Sigmoid colon (tissue), 3 donors: ENCODE measurements around the gene SLCO2B1.

Experiments used
- CTCF ChIP-seq, 4 experiments: fragments of 450-650 bp in 3 of 4; fragments of 200-600 bp in 1 of 4; IDR thresholded peaks; one replicate each; pipeline ENCODE4 v1.5.1; 2016 to 2019; ENCODE audit warnings: antibody characterized with exemption in 4 of 4, mild to moderate bottlenecking in 3 of 4, moderate library complexity in 2 of 4
- POLR2A ChIP-seq, 2 donors: fragments of 450-650 bp; IDR thresholded peaks; one replicate each; pipeline ENCODE4 v1.6.1; 2016; ENCODE audit warnings: antibody characterized with exemption in 2 of 2, mild to moderate bottlenecking in 2 of 2, moderate library complexity in 2 of 2

DNA sequence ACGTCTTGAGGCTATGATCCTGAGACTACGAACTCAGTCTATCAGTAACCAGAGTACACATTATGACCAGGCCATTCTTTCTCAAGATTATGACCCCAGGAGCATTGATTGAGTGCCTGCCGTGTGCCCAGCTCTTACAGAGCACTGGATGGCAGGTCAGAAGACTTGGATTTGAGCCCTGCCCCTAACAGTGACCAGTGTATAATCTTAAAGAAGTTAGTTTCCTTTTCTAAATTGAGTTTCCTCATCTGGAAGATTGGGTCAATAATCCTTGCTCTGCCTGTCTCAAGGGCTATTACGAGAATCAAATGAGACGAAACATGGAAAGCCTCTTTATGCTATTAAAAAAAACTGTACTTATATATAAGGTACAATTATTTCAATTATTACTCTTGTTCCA is 38.2 kb downstream of the SLCO2B1 start:
- TF ChIP-seq CTCF (IDR thresholded peaks at IDR 0.05) (no peak), POLR2A (IDR thresholded peaks at IDR 0.05) (no peak)
